HCT116 (cell line): Measurements from ENCODE around the gene FGF19. TPM values are rescaled to one million over a fixed set of nuclear protein-coding genes. Genes with fewer than 3 reads are reported as not detected.

Source experiments
- ATAC-seq: fragments of 200-7000 bp; cut with Tn5 transposase; 2 replicates; pipeline ENCODE4 v1.9.1; 2020; ENCODE audit warnings: mild to moderate bottlenecking, moderate library complexity
- BruUV-seq: library from RNA; stranded (reverse); fragments of 400-500 nt; replicated peaks from 2 replicates; lab custom pipeline; 2021; lab: Mats Ljungman, UMichigan
- CTCF ChIA-PET: fragments of 300-600 bp; sonication (Branson Sonifier 250); formaldehyde crosslinking; loops from one replicate; lab custom pipeline; 2021; ENCODE audit warnings: antibody characterized with exemption; lab: Charles Lee
- POLR2A ChIA-PET: fragments of 300-600, 350-600 bp; sonication (Branson Sonifier 250); formaldehyde crosslinking; loops from one replicate; lab custom pipeline; 2021; ENCODE audit warnings: antibody characterized with exemption; lab: Charles Lee
- RAD21 ChIA-PET, 2 experiments: fragments of 300-600 bp; sonication (Branson Sonifier 250); formaldehyde crosslinking; loops; one replicate each; lab custom pipeline; 2023; ENCODE audit warnings: low total read pairs in 2 of 2; ENCODE audit not compliant: uncharacterized antibody in 2 of 2, unreplicated experiment in 2 of 2, low non-redundant PET in 1 of 2; lab: Charles Lee
- DNase-seq: peaks from one replicate; pipeline ENCODE4 v3.0.0-alpha.2; 2010; ENCODE audit warnings: low read depth, low spot score
- H2AFZ ChIP-seq: fragments of 200-600 bp; shearing (Covaris generic), sonication (generic); 2 replicates; pipeline ENCODE4 v1.6.1; 2017; ENCODE audit warnings: low read depth, mixed run types, mixed read lengths, antibody characterized with exemption, low read length; ENCODE audit not compliant: poor library complexity, severe bottlenecking
- H3K27ac ChIP-seq: 2 replicates; pipeline ENCODE4 v1.5.1; 2012; ENCODE audit warnings: low read depth, low read length
- H3K27me3 ChIP-seq: fragments of 200-600 bp; sonication (generic); 2 replicates; pipeline ENCODE4 v1.6.1; 2016; ENCODE audit warnings: mixed run types, low read length, mixed read lengths; ENCODE audit not compliant: insufficient read depth
- H3K36me3 ChIP-seq, 2 experiments: fragments of 200-500 bp in 1 of 2; fragments of 200-600 bp in 1 of 2; sonication (Bioruptor generic) in 1 of 2; sonication (generic) in 1 of 2; 2 replicates each; pipeline versions ENCODE4 v1.5.1 to v1.6.1; 2014 to 2016; ENCODE audit warnings: low read length in 2 of 2, inconsistent platforms in 1 of 2, mixed read lengths in 1 of 2, mixed run types in 1 of 2; ENCODE audit not compliant: insufficient read depth in 2 of 2, control insufficient read depth in 1 of 2
- H3K4me1 ChIP-seq, 2 experiments: fragments of 200-600 bp in 1 of 2; sonication (generic) in 1 of 2; 2 replicates each; pipeline versions ENCODE4 v1.5.1 to v1.6.1; 2012 to 2017; ENCODE audit warnings: low read length in 2 of 2, inconsistent platforms in 1 of 2, mild to moderate bottlenecking in 1 of 2, mixed read lengths in 1 of 2, mixed run types in 1 of 2, moderate library complexity in 1 of 2; ENCODE audit not compliant: insufficient read depth in 2 of 2, control insufficient read depth in 1 of 2
- H3K4me2 ChIP-seq: fragments of 200-600 bp; sonication (generic); 2 replicates; pipeline ENCODE4 v1.6.1; 2017; ENCODE audit warnings: mixed run types, low read length, mixed read lengths
- H3K4me3 ChIP-seq, 2 experiments: fragments of 200-600 bp in 1 of 2; sonication (generic) in 1 of 2; replicated peaks in 1 of 2; 2 replicates each; pipeline ENCODE4 v1.5.1; 2011 to 2016; ENCODE audit warnings: low read length in 2 of 2, control low read depth in 1 of 2, low read depth in 1 of 2, mild to moderate bottlenecking in 1 of 2, mixed read lengths in 1 of 2, mixed run types in 1 of 2
- H3K79me2 ChIP-seq: fragments of 200-600 bp; sonication (generic); 2 replicates; pipeline ENCODE4 v1.6.1; 2017; ENCODE audit warnings: mild to moderate bottlenecking, mixed run types, low read length, moderate library complexity, mixed read lengths; ENCODE audit not compliant: insufficient read depth
- H3K9ac ChIP-seq: fragments of 200-600 bp; sonication (generic); 2 replicates; pipeline ENCODE4 v1.6.1; 2016; ENCODE audit warnings: low read length, mixed read lengths
- H3K9me2 ChIP-seq: fragments of 200-600 bp; sonication (generic), shearing (Covaris generic); 2 replicates; pipeline ENCODE4 v1.6.1; 2017; ENCODE audit warnings: mixed run types, mild to moderate bottlenecking, moderate library complexity; ENCODE audit not compliant: insufficient read depth
- H3K9me3 ChIP-seq, 2 experiments: fragments of 200-500 bp in 1 of 2; fragments of 200-600 bp in 1 of 2; sonication (Bioruptor generic) in 1 of 2; sonication (generic) in 1 of 2; 2 replicates each; pipeline ENCODE4 v1.6.1; 2014 to 2017; ENCODE audit warnings: low read length in 2 of 2, mixed read lengths in 2 of 2, inconsistent platforms in 1 of 2, low read depth in 1 of 2, mild to moderate bottlenecking in 1 of 2, mixed run types in 1 of 2, moderate library complexity in 1 of 2; ENCODE audit not compliant: control insufficient read depth in 1 of 2, insufficient read depth in 1 of 2
- H4K20me1 ChIP-seq: fragments of 200-600 bp; sonication (generic), shearing (Covaris generic); 2 replicates; pipeline ENCODE4 v1.6.1; 2017; ENCODE audit warnings: mixed run types, mild to moderate bottlenecking, moderate library complexity; ENCODE audit not compliant: insufficient read depth
- CTCF ChIP-seq, 3 experiments: fragments of 200-600 bp in 1 of 3; sonication (generic) in 1 of 3; IDR thresholded peaks in 2 of 3; conservative IDR thresholded peaks in 1 of 3; 2 replicates each; pipeline ENCODE4 v1.5.1; 2012 to 2017; ENCODE audit warnings: low read depth in 2 of 3, low read length in 2 of 3, antibody characterized with exemption in 1 of 3, borderline replicate concordance in 1 of 3, control low read depth in 1 of 3, mild to moderate bottlenecking in 1 of 3, mixed read lengths in 1 of 3, mixed run types in 1 of 3, moderate library complexity in 1 of 3; ENCODE audit not compliant: insufficient read depth in 1 of 3
- EZH2 ChIP-seq: fragments of 200-600 bp; sonication (generic); IDR thresholded peaks from 2 replicates; pipeline ENCODE4 v1.6.1; 2017; ENCODE audit warnings: antibody characterized with exemption, mixed run types
- JUND ChIP-seq: IDR thresholded peaks from 2 replicates; pipeline ENCODE4 v1.6.1; 2012
- POLR2A ChIP-seq: IDR thresholded peaks from 2 replicates; pipeline ENCODE4 v1.7.0; 2011; ENCODE audit warnings: borderline replicate concordance; ENCODE audit not compliant: insufficient read depth, insufficient read length; ENCODE audit errors: extremely low read depth
- POLR2AphosphoS5 ChIP-seq: IDR thresholded peaks from 2 replicates; pipeline ENCODE4 v1.6.1; 2011; ENCODE audit warnings: mild to moderate bottlenecking, low read depth, low read length, moderate library complexity
- TCF7L2 ChIP-seq: IDR thresholded peaks from 2 replicates; pipeline ENCODE4 v1.7.0; 2011; ENCODE audit warnings: borderline replicate concordance, inconsistent platforms; ENCODE audit not compliant: insufficient read depth, insufficient read length; ENCODE audit errors: extremely low read depth
- ZFX ChIP-seq: fragments of 450-650 bp; IDR thresholded peaks from 2 replicates; pipeline ENCODE4 v1.6.1; 2017
- intact Hi-C: fragments of 100-400 bp; cut with micrococcal nuclease; formaldehyde crosslinking; loops from 2 replicates; pipeline ENCODE4 v1.10.0; 2022
- total RNA-seq: library from RNA; stranded (reverse); gene quantifications from one replicate; pipeline ENCODE4 v1.2.1, GENCODE V29; 2021; ENCODE audit not compliant: unreplicated experiment

Gene FGF19
- total RNA-seq, 1 experiment from 2014 or later = 37.5 TPM

GRCh38 chr11:69716099-69716498 is 12.3 kb upstream of the FGF19 start:
- BruUV-seq = no TSS peak
- Histone ChIP-seq H3K4me3 (no peak overlapping the region), H3K27ac (no peak overlapping the region), H3K36me3 (peaks cover 0 to 6% of the 10 kb centered on the region in 2 experiments; a peak in 1 of 4 replicates), H4K20me1 (no peaks in the 10 kb centered on the region), H3K9ac (no peak overlapping the region), H3K9me3 (no peaks in the 10 kb centered on the region), H3K79me2 (peaks cover 9% of the 10 kb centered on the region; the same call in 1 of the 2 replicates), H3K4me1 (peaks cover 12 to 28% of the 10 kb centered on the region in 2 experiments), H3K27me3 (no peaks in the 10 kb centered on the region), H2AFZ (no peak overlapping the region), H3K4me2 (no peak overlapping the region), H3K9me2 (no peaks in the 10 kb centered on the region)
- ATAC-seq (no peak), DNase-seq (no peak)
- TF ChIP-seq POLR2AphosphoS5 (no peak), TCF7L2 (no peak), ZFX (no peak), POLR2A (no peak)
- intact Hi-C loops = loop anchor here (5.0 kb wide), 1 partner anchor 86 kb away; no protein-coding TSS in a partner anchor
- ChIA-PET CTCF (no interaction called here), RAD21 (no interaction called here), POLR2A (interaction anchor here (1.2 kb wide), 1 partner anchor 10 kb away, joined by 3 read pairs; no protein-coding TSS in a partner anchor)

- BruUV-seq = no TSS peak
- Histone ChIP-seq H3K79me2 (peaks cover 9% of the 10 kb centered on the region; the same call in 1 of the 2 replicates), H3K36me3 (peaks cover 0 to 6% of the 10 kb centered on the region in 2 experiments; a peak in 1 of 4 replicates), H3K4me2 (no peak overlapping the region), H3K9me3 (no peaks in the 10 kb centered on the region), H3K4me3 (no peak overlapping the region), H4K20me1 (no peaks in the 10 kb centered on the region), H3K9ac (no peak overlapping the region), H3K27me3 (no peaks in the 10 kb centered on the region), H3K27ac (no peak overlapping the region), H2AFZ (no peak overlapping the region), H3K9me2 (no peaks in the 10 kb centered on the region), H3K4me1 (peaks cover 14 to 30% of the 10 kb centered on the region in 2 experiments)
- ChIA-PET POLR2A (no interaction called here), CTCF (no interaction called here), RAD21 (no interaction called here)
- no peak for TF ChIP-seq POLR2AphosphoS5
- no peak for TF ChIP-seq POLR2A
- TF ChIP-seq JUND = no peak
- TF ChIP-seq EZH2 = no peak
- no peak for TF ChIP-seq CTCF (IDR thresholded peaks at IDR 0.05 in 2 of 3, conservative IDR thresholded peaks at IDR 0.05 in 1 of 3; ENCODE audit: borderline replicate concordance in 1 of 3, insufficient read depth in 1 of 3, low read depth in 2 of 3, low read length in 2 of 3)
- no peak for TF ChIP-seq ZFX
- intact Hi-C loops = loop anchor here (5.0 kb wide), 1 partner anchor 87 kb away; no protein-coding TSS in a partner anchor
- DNase-seq (no peak), ATAC-seq (no peak)
Measured at GRCh38 chr11:69715446-69715845, 11.6 kb upstream of the FGF19 start.
